ENCODE results near the gene ELMO1. TPM values are rescaled to one million over a fixed set of nuclear protein-coding genes. Genes with fewer than 3 reads are reported as not detected.

Gene ELMO1
- total and polyA plus RNA-seq, 2 experiments from 2014 or later, result 6.5 to 24.9 TPM

DNA sequence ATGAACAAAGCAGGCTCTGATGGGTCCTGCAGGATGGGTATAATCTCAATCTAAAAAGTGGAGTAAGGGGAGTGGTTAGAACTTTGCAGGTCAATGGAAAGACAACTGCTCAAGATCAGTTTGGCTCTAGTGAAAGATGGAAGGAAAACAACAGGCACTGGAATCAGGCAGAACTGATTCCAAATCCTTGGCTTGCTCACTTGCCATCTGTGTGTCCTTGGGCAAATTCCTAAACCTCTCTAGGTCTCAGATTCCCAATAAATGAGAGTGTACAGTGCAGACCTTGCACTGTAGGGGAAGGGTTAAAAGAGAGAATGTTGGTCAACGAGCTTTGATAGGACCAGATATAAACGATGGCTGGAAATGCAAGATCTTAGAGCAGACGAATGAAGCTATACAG is 538.3 kb downstream of the ELMO1 start (continued):
- TF ChIP-seq, protein P1, sequence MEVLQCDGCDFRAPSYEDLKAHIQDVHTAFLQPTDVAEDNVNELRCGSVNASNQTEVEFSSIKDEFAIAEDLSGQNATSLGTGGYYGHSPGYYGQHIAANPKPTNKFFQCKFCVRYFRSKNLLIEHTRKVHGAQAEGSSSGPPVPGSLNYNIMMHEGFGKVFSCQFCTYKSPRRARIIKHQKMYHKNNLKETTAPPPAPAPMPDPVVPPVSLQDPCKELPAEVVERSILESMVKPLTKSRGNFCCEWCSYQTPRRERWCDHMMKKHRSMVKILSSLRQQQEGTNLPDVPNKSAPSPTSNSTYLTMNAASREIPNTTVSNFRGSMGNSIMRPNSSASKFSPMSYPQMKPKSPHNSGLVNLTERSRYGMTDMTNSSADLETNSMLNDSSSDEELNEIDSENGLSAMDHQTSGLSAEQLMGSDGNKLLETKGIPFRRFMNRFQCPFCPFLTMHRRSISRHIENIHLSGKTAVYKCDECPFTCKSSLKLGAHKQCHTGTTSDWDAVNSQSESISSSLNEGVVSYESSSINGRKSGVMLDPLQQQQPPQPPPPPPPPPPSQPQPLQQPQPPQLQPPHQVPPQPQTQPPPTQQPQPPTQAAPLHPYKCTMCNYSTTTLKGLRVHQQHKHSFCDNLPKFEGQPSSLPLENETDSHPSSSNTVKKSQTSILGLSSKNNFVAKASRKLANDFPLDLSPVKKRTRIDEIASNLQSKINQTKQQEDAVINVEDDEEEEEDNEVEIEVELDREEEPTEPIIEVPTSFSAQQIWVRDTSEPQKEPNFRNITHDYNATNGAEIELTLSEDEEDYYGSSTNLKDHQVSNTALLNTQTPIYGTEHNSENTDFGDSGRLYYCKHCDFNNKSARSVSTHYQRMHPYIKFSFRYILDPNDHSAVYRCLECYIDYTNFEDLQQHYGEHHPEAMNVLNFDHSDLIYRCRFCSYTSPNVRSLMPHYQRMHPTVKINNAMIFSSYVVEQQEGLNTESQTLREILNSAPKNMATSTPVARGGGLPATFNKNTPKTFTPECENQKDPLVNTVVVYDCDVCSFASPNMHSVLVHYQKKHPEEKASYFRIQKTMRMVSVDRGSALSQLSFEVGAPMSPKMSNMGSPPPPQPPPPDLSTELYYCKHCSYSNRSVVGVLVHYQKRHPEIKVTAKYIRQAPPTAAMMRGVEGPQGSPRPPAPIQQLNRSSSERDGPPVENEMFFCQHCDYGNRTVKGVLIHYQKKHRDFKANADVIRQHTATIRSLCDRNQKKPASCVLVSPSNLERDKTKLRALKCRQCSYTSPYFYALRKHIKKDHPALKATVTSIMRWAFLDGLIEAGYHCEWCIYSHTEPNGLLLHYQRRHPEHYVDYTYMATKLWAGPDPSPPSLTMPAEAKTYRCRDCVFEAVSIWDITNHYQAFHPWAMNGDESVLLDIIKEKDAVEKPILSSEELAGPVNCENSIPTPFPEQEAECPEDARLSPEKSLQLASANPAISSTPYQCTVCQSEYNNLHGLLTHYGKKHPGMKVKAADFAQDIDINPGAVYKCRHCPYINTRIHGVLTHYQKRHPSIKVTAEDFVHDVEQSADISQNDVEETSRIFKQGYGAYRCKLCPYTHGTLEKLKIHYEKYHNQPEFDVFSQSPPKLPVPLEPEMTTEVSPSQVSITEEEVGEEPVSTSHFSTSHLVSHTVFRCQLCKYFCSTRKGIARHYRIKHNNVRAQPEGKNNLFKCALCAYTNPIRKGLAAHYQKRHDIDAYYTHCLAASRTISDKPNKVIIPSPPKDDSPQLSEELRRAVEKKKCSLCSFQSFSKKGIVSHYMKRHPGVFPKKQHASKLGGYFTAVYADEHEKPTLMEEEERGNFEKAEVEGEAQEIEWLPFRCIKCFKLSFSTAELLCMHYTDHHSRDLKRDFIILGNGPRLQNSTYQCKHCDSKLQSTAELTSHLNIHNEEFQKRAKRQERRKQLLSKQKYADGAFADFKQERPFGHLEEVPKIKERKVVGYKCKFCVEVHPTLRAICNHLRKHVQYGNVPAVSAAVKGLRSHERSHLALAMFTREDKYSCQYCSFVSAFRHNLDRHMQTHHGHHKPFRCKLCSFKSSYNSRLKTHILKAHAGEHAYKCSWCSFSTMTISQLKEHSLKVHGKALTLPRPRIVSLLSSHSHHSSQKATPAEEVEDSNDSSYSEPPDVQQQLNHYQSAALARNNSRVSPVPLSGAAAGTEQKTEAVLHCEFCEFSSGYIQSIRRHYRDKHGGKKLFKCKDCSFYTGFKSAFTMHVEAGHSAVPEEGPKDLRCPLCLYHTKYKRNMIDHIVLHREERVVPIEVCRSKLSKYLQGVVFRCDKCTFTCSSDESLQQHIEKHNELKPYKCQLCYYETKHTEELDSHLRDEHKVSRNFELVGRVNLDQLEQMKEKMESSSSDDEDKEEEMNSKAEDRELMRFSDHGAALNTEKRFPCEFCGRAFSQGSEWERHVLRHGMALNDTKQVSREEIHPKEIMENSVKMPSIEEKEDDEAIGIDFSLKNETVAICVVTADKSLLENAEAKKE (CRISPR knock-in tag; IDR thresholded peaks at IDR 0.05), result no peak
- no peak for TF ChIP-seq CREB1 (CRISPR knock-in tag; IDR thresholded peaks at IDR 0.05; ENCODE audit: low read depth)
- TF ChIP-seq, protein P2, sequence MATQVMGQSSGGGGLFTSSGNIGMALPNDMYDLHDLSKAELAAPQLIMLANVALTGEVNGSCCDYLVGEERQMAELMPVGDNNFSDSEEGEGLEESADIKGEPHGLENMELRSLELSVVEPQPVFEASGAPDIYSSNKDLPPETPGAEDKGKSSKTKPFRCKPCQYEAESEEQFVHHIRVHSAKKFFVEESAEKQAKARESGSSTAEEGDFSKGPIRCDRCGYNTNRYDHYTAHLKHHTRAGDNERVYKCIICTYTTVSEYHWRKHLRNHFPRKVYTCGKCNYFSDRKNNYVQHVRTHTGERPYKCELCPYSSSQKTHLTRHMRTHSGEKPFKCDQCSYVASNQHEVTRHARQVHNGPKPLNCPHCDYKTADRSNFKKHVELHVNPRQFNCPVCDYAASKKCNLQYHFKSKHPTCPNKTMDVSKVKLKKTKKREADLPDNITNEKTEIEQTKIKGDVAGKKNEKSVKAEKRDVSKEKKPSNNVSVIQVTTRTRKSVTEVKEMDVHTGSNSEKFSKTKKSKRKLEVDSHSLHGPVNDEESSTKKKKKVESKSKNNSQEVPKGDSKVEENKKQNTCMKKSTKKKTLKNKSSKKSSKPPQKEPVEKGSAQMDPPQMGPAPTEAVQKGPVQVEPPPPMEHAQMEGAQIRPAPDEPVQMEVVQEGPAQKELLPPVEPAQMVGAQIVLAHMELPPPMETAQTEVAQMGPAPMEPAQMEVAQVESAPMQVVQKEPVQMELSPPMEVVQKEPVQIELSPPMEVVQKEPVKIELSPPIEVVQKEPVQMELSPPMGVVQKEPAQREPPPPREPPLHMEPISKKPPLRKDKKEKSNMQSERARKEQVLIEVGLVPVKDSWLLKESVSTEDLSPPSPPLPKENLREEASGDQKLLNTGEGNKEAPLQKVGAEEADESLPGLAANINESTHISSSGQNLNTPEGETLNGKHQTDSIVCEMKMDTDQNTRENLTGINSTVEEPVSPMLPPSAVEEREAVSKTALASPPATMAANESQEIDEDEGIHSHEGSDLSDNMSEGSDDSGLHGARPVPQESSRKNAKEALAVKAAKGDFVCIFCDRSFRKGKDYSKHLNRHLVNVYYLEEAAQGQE (IDR thresholded peaks at IDR 0.05; ENCODE audit: unreplicated experiment), result no peak

DNA sequence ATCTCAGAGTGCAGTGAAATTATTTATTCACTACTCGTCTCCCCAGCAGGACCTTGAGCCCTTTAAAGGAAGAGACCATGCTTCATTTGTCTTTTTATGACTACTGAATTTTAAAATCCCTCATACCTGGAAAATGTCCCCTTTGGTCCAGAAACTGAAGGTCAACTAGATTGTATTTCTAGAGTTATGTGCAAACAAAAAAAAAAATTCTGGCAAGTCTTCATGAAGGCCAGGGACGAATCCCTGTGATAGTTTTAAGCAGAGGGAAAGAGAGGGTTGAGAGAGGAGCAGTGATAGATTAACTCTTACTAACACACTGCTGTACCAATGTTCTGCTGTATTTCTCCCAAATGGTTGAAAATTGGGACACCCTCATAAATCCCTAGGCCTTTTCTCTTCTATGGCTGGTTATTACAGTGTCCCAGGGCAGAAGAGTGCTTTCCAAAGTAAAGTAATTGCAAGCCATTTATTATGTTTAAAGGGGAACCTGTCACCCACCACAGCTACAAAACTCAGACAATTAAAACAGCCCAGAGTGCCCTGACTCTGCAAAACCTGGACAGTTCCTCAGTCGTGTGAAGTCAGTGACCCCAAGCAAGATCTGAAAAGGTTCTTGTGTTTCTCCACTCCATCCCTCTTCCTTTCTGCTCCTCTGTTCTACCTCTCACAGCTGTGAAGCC is 541.6 kb downstream of the ELMO1 start:
- ATAC-seq (no peak), DNase-seq (ENCODE audit: low spot score) (no peak)
- Mint-ChIP-seq H3K9me3 (no peaks in the 10 kb centered on the region), H3K4me1 (peaks cover 7% of the 10 kb centered on the region; the same call in 1 of the 3 replicates), H3K4me3 (no peak overlapping the region), H3K36me3 (ENCODE audit: low read depth) (no peaks in the 10 kb centered on the region), H3K27ac (no peak overlapping the region), H3K27me3 (ENCODE audit: insufficient read depth, low read depth, poor library complexity) (no peaks in the 10 kb centered on the region)
- no peaks in the 10 kb centered on the region for H3K79me2 ChIP-seq (replicated peaks; ENCODE audit: insufficient read depth)
- no peak overlapping the region for H3K27ac ChIP-seq (ENCODE audit: low read depth)
- H3K36me3 ChIP-seq (ENCODE audit: insufficient read depth), result no peaks in the 10 kb centered on the region
- no peaks in the 10 kb centered on the region for H3K4me1 ChIP-seq (ENCODE audit: insufficient read depth)
- no peak overlapping the region for H3K4me2 ChIP-seq
- no peak overlapping the region for H2AFZ ChIP-seq
- no peak overlapping the region for H3K4me3 ChIP-seq
- no peaks in the 10 kb centered on the region for H3K27me3 ChIP-seq (ENCODE audit: insufficient read depth)
- H3F3A ChIP-seq (replicated peaks; ENCODE audit: low read depth), result no peaks in the 10 kb centered on the region
- no peaks in the 10 kb centered on the region for H4K20me1 ChIP-seq (replicated peaks; ENCODE audit: insufficient read depth)
- peaks cover 19% of the 10 kb centered on the region for H3K9me2 ChIP-seq (ENCODE audit: insufficient read depth)
- TF ChIP-seq CTCF (conservative IDR thresholded peaks at IDR 0.05; ENCODE audit: low read depth in 2 of 2) (no peak), ETS1 (IDR thresholded peaks at IDR 0.05) (no peak), NANOG (IDR thresholded peaks at IDR 0.05; ENCODE audit: borderline replicate concordance) (no peak), JUNB (IDR thresholded peaks at IDR 0.05; ENCODE audit: unreplicated experiment) (no peak)
- TF ChIP-seq, protein P2 (IDR thresholded peaks at IDR 0.05; ENCODE audit: unreplicated experiment), result no peak

Measured in GM23338 (cell line).